Measurements from ENCODE around the gene SP7. TPM values are rescaled to one million over a fixed set of nuclear protein-coding genes. Genes with fewer than 3 reads are reported as not detected.

The SP7 gene
- total and polyA plus RNA-seq, 4 donors: not detected

GRCh38 chr12:53344487-53344823 is 8.3 kb upstream of the SP7 start:
- TF ChIP-seq, protein P1, sequence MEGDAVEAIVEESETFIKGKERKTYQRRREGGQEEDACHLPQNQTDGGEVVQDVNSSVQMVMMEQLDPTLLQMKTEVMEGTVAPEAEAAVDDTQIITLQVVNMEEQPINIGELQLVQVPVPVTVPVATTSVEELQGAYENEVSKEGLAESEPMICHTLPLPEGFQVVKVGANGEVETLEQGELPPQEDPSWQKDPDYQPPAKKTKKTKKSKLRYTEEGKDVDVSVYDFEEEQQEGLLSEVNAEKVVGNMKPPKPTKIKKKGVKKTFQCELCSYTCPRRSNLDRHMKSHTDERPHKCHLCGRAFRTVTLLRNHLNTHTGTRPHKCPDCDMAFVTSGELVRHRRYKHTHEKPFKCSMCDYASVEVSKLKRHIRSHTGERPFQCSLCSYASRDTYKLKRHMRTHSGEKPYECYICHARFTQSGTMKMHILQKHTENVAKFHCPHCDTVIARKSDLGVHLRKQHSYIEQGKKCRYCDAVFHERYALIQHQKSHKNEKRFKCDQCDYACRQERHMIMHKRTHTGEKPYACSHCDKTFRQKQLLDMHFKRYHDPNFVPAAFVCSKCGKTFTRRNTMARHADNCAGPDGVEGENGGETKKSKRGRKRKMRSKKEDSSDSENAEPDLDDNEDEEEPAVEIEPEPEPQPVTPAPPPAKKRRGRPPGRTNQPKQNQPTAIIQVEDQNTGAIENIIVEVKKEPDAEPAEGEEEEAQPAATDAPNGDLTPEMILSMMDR (IDR thresholded peaks at IDR 0.05; ENCODE audit: control extremely low read depth, extremely low read depth): no peak
- ATAC-seq (ENCODE audit: insufficient read depth, low FRiP score) (no peak), DNase-seq (no peak)
- no peaks in the 10 kb centered on the region for H3K36me3 ChIP-seq (ENCODE audit: control insufficient read depth in 4 of 4, insufficient read depth in 4 of 4, low read length in 4 of 4)
- peaks cover 0 to 3% (median 0%) of the 10 kb centered on the region in 3 donors for H3K27me3 ChIP-seq (ENCODE audit: control insufficient read depth in 3 of 3, insufficient read depth in 3 of 3, low read length in 2 of 3)
- H3K9me3 ChIP-seq (ENCODE audit: control insufficient read depth in 4 of 4, insufficient read depth in 3 of 4, low read length in 3 of 4): no peaks in the 10 kb centered on the region
- WGBS, 2 donors: 3 to 5% methylated on average over 12 to 19 of the region's 19 CpGs
- no peak overlapping the region for H3K27ac ChIP-seq (ENCODE audit: low read depth in 1 of 2, low read length in 1 of 2)
- no peak overlapping the region for H3K4me3 ChIP-seq
- H3K9ac ChIP-seq (ENCODE audit: insufficient read depth in 1 of 2, low read length in 2 of 2): peak overlapping the region in 1 of 2 donors; percentile 56
- H3K4me1 ChIP-seq (ENCODE audit: control insufficient read depth in 5 of 5, insufficient read depth in 5 of 5, low read length in 5 of 5): peaks cover 0 to 15% (median 3%) of the 10 kb centered on the region in 5 donors

DNA sequence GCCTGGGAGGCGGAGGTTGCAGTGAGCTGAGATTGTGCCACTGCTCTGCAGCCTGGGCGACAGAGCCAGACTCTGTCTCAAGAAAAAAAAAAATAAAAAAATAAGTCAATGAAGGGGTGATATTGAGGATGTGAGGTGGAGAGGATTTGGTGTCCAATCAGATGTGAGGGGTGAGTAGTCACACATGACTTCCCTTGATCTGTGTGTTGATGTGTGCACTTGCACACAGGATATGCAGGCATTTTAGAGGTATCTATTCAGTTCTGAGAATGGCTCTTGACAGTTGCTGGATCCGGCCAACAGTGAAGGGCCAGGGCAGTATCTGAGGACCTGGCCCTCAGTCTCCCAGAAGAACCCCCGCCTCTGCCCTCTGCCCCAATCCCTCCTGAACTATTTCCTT is 7.8 kb upstream of the SP7 start:
- 94 to 97% methylated on average over 4 of the region's 4 CpGs for WGBS, 2 donors
- Histone ChIP-seq H3K9ac (ENCODE audit: insufficient read depth in 1 of 2, low read length in 2 of 2) (peak overlapping the region in 1 of 2 donors; percentile 56), H3K4me3 (no peak overlapping the region), H3K27me3 (ENCODE audit: control insufficient read depth in 3 of 3, insufficient read depth in 3 of 3, low read length in 2 of 3) (peaks cover 0 to 3% (median 0%) of the 10 kb centered on the region in 3 donors), H3K27ac (ENCODE audit: low read depth in 1 of 2, low read length in 1 of 2) (no peak overlapping the region), H3K4me1 (ENCODE audit: control insufficient read depth in 5 of 5, insufficient read depth in 5 of 5, low read length in 5 of 5) (peaks cover 0 to 15% (median 3%) of the 10 kb centered on the region in 5 donors), H3K9me3 (ENCODE audit: control insufficient read depth in 4 of 4, insufficient read depth in 3 of 4, low read length in 3 of 4) (no peaks in the 10 kb centered on the region), H3K36me3 (ENCODE audit: control insufficient read depth in 4 of 4, insufficient read depth in 4 of 4, low read length in 4 of 4) (no peaks in the 10 kb centered on the region)
- TF ChIP-seq, protein P1 (IDR thresholded peaks at IDR 0.05; ENCODE audit: control extremely low read depth, extremely low read depth): no peak
- ATAC-seq (ENCODE audit: insufficient read depth, low FRiP score) (no peak), DNase-seq (no peak)

DNA sequence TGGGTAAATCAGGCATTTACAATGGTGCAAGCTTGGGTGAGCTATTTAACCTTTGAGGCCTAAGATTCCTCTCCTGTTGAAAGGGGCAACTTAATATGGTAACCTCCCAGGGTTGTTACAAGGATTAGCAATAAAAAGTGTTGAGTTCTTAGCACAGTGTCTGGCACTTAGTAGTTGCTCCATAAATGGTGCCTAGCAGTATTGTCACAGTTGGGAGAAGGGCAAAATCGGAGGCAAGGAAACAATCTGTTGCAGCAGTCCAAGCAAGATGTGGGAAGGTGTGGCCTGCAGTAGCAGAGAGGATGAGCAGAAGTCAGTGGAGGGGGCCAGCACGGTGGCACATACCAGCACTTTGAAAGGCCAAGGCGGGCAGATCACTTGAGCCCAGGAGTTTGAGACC is 7.3 kb upstream of the SP7 start:
- H3K9me3 ChIP-seq (ENCODE audit: control insufficient read depth in 4 of 4, insufficient read depth in 3 of 4, low read length in 3 of 4): no peaks in the 10 kb centered on the region
- peaks cover 0 to 15% (median 3%) of the 10 kb centered on the region in 5 donors for H3K4me1 ChIP-seq (ENCODE audit: control insufficient read depth in 5 of 5, insufficient read depth in 5 of 5, low read length in 5 of 5)
- no peaks in the 10 kb centered on the region for H3K36me3 ChIP-seq (ENCODE audit: control insufficient read depth in 4 of 4, insufficient read depth in 4 of 4, low read length in 4 of 4)
- H3K27me3 ChIP-seq (ENCODE audit: control insufficient read depth in 3 of 3, insufficient read depth in 3 of 3, low read length in 2 of 3): peaks cover 0 to 3% (median under 1%) of the 10 kb centered on the region in 3 donors
- H3K27ac ChIP-seq (ENCODE audit: low read depth in 1 of 2, low read length in 1 of 2): no peak overlapping the region
- TF ChIP-seq, protein P1 (IDR thresholded peaks at IDR 0.05; ENCODE audit: control extremely low read depth, extremely low read depth): no peak
- H3K4me3 ChIP-seq: no peak overlapping the region
- 64 to 75% methylated on average over 3 of the region's 3 CpGs for WGBS, 2 donors
- H3K9ac ChIP-seq (ENCODE audit: insufficient read depth in 1 of 2, low read length in 2 of 2): no peak overlapping the region
- DNase-seq (no peak), ATAC-seq (ENCODE audit: insufficient read depth, low FRiP score) (no peak)

DNA sequence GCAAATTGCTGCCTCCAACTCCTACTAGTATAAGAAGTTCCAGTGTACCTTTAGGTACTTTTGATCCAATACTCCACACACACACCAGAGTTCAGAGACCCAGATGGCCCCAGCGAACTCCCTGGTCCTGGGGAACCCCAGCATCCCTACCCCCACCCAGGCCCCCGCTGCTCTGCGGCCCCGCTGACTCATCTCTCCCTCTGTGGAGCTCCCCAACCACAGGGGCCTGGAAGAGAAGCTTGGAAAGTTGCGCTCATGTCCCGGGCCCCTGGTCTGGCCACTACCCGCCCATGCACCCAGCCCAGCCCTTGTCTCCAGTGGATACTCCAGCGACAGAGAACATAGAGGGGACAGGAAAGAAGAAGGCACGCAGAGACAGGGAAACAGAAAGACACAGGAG is 4.2 kb upstream of the SP7 start:
- H3K4me3 ChIP-seq: no peak overlapping the region
- H3K27me3 ChIP-seq (ENCODE audit: control insufficient read depth in 3 of 3, insufficient read depth in 3 of 3, low read length in 2 of 3): peaks cover 0 to 10% (median 3%) of the 10 kb centered on the region in 3 donors
- ATAC-seq (ENCODE audit: insufficient read depth, low FRiP score) (no peak), DNase-seq (no peak)
- no peak overlapping the region for H3K9ac ChIP-seq (ENCODE audit: insufficient read depth in 1 of 2, low read length in 2 of 2)
- TF ChIP-seq, protein P1 (IDR thresholded peaks at IDR 0.05; ENCODE audit: control extremely low read depth, extremely low read depth): no peak
- peaks cover 0 to 5% (median 0%) of the 10 kb centered on the region in 5 donors for H3K4me1 ChIP-seq (ENCODE audit: control insufficient read depth in 5 of 5, insufficient read depth in 5 of 5, low read length in 5 of 5)
- H3K36me3 ChIP-seq (ENCODE audit: control insufficient read depth in 4 of 4, insufficient read depth in 4 of 4, low read length in 4 of 4): no peaks in the 10 kb centered on the region
- H3K9me3 ChIP-seq (ENCODE audit: control insufficient read depth in 4 of 4, insufficient read depth in 3 of 4, low read length in 3 of 4): no peaks in the 10 kb centered on the region
- 81 to 83% methylated on average over 9 of the region's 9 CpGs for whole genome bisulfite sequencing, 2 donors
- H3K27ac ChIP-seq (ENCODE audit: low read depth in 1 of 2, low read length in 1 of 2): no peak overlapping the region
